ENCODE measurements around the gene ROBO1.

- TF ChIP-seq CTCF (IDR thresholded peaks at IDR 0.05): no peak
- TF ChIP-seq POLR2A (IDR thresholded peaks at IDR 0.05): no peak
Measured at GRCh38 chr3:79364784-79365183, 403.0 kb downstream of the ROBO1 start.
